Activated gamma-delta T cell (primary cell): ENCODE results near the gene EZH2.

Experiments
- DNase-seq: peaks from one replicate; lab custom pipeline; 2025; lab: John Stamatoyannopoulos, UW

EZH2 gene

GRCh38 chr7:148770004-148770403 is 114.1 kb downstream of the EZH2 start:
- DNase-seq, result no peak

DNA sequence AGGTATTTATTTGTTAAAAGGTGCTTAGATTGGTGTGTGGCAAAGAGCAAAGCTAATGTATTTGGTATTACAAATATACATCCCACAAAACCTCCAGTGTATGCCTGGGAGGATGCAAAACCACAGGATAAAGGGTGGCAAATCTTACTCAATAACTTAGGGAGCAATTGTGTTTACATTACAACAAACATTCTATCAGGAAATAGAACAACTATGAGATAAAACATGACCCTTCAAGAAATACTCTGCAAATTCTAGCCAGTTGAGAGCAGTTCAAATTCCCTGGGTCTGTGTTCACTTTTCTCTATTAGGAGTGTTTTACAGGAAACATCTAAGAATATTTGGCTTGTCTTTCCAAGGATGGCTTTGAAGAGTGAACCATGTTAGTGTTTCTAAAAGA is 120.5 kb downstream of the EZH2 start:
- no peak for DNase-seq

GRCh38 chr7:148761499-148762278 is 122.4 kb downstream of the EZH2 start:
- no peak for DNase-seq
